ENCODE results near the gene NTNG2. TPM values are rescaled to one million over a fixed set of nuclear protein-coding genes. Genes with fewer than 3 reads are reported as not detected.

Gene NTNG2
- total RNA-seq (2014; rRNA removed) = 1.7 and 6.0 TPM in 2 replicates
- Bru-seq, nascent RNA = percentile 36 among the genes with signal in this experiment
- percentile 36 among the genes with signal in this experiment for BruChase-seq, experiment 1, labeled RNA remaining after a 6-hour chase
- BruChase-seq, experiment 2, labeled RNA remaining after a 2-hour chase = percentile 39 among the genes with signal in this experiment
- long read RNA-seq, full-length matches to known transcripts = 10 of 21 reads
- long read RNA-seq, partial matches to known transcripts = 3 of 21 reads
- long read RNA-seq, other reads (novel, unspliced or antisense) = 8 of 21 reads

- Histone ChIP-seq H3F3A (ENCODE audit: low read length, unreplicated experiment) (no peaks in the 10 kb centered on the region), H3K79me2 (ENCODE audit: low read length) (no peaks in the 10 kb centered on the region), H4K20me1 (ENCODE audit: low read length) (no peaks in the 10 kb centered on the region), H3K4me1 (ENCODE audit: insufficient read depth, low read length) (no peaks in the 10 kb centered on the region), H3K36me3 (ENCODE audit: low read depth, low read length) (no peaks in the 10 kb centered on the region), H3K9me2 (replicated peaks; ENCODE audit: low read length) (no peaks in the 10 kb centered on the region), H3K27me3 (ENCODE audit: low read length) (peaks cover 41% of the 10 kb centered on the region), H3K4me3 (ENCODE audit: low read length) (peak within 1 kb of the TSS; percentile 68), H3K9ac (ENCODE audit: low read length) (no peak within 1 kb of the TSS), H3K27ac (ENCODE audit: low read length) (no peak within 1 kb of the TSS), H3K4me2 (ENCODE audit: low read length) (peak within 1 kb of the TSS; percentile 88), H3K9me3 (ENCODE audit: low read length) (no peaks in the 10 kb centered on the region), H2AFZ (ENCODE audit: low read length) (peak within 1 kb of the TSS; percentile 69; the same call in 1 of the 2 replicates)
- CTCF ChIA-PET = no interaction called here
- BruUV-seq (replicated peaks) = no TSS peak
- no peak for DNase-seq
- ATAC-seq = no peak
- no peak for TF ChIP-seq EZH2phosphoT487 (IDR thresholded peaks at IDR 0.05; ENCODE audit: borderline replicate concordance, low read length)
- POLR2A ChIA-PET (ENCODE audit: unreplicated experiment) = no interaction called here
- intact Hi-C loops (cut with micrococcal nuclease) = loop anchor here (5.0 to 10.0 kb wide), 2 partner anchors 87 to 174 kb away; partner anchors contain the start of gene MED27
These were observed at the start of gene NTNG2 for GRCh38 chr9:132161743-132162184. TSS of gene NTNG2 (plus strand) at chr9:132162058. CDS start at chr9:132166832, 4,774 bp downstream.

- TF ChIP-seq EZH2 (IDR thresholded peaks at IDR 0.05; ENCODE audit: low read length, unreplicated experiment) (no peak), EZH2phosphoT487 (IDR thresholded peaks at IDR 0.05; ENCODE audit: borderline replicate concordance, low read length) (no peak)
- TF ChIP-seq, protein P1, sequence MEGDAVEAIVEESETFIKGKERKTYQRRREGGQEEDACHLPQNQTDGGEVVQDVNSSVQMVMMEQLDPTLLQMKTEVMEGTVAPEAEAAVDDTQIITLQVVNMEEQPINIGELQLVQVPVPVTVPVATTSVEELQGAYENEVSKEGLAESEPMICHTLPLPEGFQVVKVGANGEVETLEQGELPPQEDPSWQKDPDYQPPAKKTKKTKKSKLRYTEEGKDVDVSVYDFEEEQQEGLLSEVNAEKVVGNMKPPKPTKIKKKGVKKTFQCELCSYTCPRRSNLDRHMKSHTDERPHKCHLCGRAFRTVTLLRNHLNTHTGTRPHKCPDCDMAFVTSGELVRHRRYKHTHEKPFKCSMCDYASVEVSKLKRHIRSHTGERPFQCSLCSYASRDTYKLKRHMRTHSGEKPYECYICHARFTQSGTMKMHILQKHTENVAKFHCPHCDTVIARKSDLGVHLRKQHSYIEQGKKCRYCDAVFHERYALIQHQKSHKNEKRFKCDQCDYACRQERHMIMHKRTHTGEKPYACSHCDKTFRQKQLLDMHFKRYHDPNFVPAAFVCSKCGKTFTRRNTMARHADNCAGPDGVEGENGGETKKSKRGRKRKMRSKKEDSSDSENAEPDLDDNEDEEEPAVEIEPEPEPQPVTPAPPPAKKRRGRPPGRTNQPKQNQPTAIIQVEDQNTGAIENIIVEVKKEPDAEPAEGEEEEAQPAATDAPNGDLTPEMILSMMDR (conservative IDR thresholded peaks at IDR 0.05; ENCODE audit: low read depth, low read length) = no peak
- H3K4me2 ChIP-seq (ENCODE audit: low read length) = no peak overlapping the region
- no peaks in the 10 kb centered on the region for H3K79me2 ChIP-seq (ENCODE audit: low read length)
- H3K27me3 ChIP-seq (ENCODE audit: low read length) = peaks cover 17% of the 10 kb centered on the region; the same call in 1 of the 2 replicates
- H3F3A ChIP-seq (ENCODE audit: low read length, unreplicated experiment) = no peaks in the 10 kb centered on the region
- DNase-seq (peak; percentile 66), ATAC-seq (peak; percentile 72)
- H3K4me1 ChIP-seq (ENCODE audit: insufficient read depth, low read length) = no peaks in the 10 kb centered on the region
- ChIA-PET POLR2A (ENCODE audit: unreplicated experiment) (no interaction called here), CTCF (no interaction called here)
- intact Hi-C loops (cut with micrococcal nuclease) = no loop called here
- H3K9me3 ChIP-seq (ENCODE audit: low read length) = no peaks in the 10 kb centered on the region
- H3K27ac ChIP-seq (ENCODE audit: low read length) = no peak overlapping the region
- H4K20me1 ChIP-seq (ENCODE audit: low read length) = no peaks in the 10 kb centered on the region
- H3K36me3 ChIP-seq (ENCODE audit: low read depth, low read length) = no peaks in the 10 kb centered on the region
- no TSS peak for BruUV-seq (replicated peaks)
- no peaks in the 10 kb centered on the region for H3K9me2 ChIP-seq (replicated peaks; ENCODE audit: low read length)
- no peak overlapping the region for H3K4me3 ChIP-seq (ENCODE audit: low read length)
- no peak overlapping the region for H2AFZ ChIP-seq (ENCODE audit: low read length)
- no peak overlapping the region for H3K9ac ChIP-seq (ENCODE audit: low read length)
These were observed 47.7 kb upstream of the NTNG2 start for GRCh38 chr9:132114102-132114707.

DNA sequence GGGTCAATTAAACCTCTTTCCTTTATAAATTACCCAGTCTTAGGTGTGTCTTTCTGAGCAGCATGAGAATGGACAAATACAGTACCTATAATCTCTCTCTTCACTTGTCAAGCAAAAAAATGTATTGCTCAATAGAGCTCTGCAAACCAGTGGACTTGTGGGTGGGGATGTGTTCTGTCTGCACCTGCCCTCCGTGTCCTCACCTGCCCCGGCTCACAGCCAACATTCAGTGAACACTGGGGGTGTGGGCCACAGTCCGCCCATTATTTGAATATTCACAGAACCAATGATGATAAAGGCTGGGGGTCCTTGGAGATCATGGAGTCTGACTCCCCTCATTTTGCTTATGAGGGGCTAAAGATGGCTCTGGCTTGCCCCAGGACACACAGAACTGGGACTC lies 45.3 kb upstream of the NTNG2 start:
- intact Hi-C loops (cut with micrococcal nuclease) = no loop called here

More for the DNA sequence above, 45.3 kb upstream of the NTNG2 start:
- Histone ChIP-seq H3K9me2 (replicated peaks; ENCODE audit: low read length) (no peaks in the 10 kb centered on the region), H3K4me1 (ENCODE audit: insufficient read depth, low read length) (no peaks in the 10 kb centered on the region), H3K36me3 (ENCODE audit: low read depth, low read length) (no peaks in the 10 kb centered on the region), H3F3A (ENCODE audit: low read length, unreplicated experiment) (no peaks in the 10 kb centered on the region), H3K4me3 (ENCODE audit: low read length) (no peak overlapping the region), H3K27ac (ENCODE audit: low read length) (no peak overlapping the region), H3K9ac (ENCODE audit: low read length) (no peak overlapping the region), H4K20me1 (ENCODE audit: low read length) (no peaks in the 10 kb centered on the region), H3K79me2 (ENCODE audit: low read length) (no peaks in the 10 kb centered on the region), H3K9me3 (ENCODE audit: low read length) (no peaks in the 10 kb centered on the region), H3K4me2 (ENCODE audit: low read length) (no peak overlapping the region), H3K27me3 (ENCODE audit: low read length) (peaks cover 15% of the 10 kb centered on the region; the same call in 1 of the 2 replicates), H2AFZ (ENCODE audit: low read length) (no peak overlapping the region)
- ATAC-seq = no peak
- CTCF ChIA-PET = no interaction called here
- TF ChIP-seq EZH2phosphoT487 (IDR thresholded peaks at IDR 0.05; ENCODE audit: borderline replicate concordance, low read length) = no peak
- TF ChIP-seq, protein P1 (conservative IDR thresholded peaks at IDR 0.05; ENCODE audit: low read depth, low read length) = no peak
- no peak for TF ChIP-seq EZH2 (IDR thresholded peaks at IDR 0.05; ENCODE audit: low read length, unreplicated experiment)
- no peak for DNase-seq
- POLR2A ChIA-PET (ENCODE audit: unreplicated experiment) = no interaction called here
- BruUV-seq (replicated peaks) = no TSS peak
